ENCODE results near the gene B9D2.

DNA sequence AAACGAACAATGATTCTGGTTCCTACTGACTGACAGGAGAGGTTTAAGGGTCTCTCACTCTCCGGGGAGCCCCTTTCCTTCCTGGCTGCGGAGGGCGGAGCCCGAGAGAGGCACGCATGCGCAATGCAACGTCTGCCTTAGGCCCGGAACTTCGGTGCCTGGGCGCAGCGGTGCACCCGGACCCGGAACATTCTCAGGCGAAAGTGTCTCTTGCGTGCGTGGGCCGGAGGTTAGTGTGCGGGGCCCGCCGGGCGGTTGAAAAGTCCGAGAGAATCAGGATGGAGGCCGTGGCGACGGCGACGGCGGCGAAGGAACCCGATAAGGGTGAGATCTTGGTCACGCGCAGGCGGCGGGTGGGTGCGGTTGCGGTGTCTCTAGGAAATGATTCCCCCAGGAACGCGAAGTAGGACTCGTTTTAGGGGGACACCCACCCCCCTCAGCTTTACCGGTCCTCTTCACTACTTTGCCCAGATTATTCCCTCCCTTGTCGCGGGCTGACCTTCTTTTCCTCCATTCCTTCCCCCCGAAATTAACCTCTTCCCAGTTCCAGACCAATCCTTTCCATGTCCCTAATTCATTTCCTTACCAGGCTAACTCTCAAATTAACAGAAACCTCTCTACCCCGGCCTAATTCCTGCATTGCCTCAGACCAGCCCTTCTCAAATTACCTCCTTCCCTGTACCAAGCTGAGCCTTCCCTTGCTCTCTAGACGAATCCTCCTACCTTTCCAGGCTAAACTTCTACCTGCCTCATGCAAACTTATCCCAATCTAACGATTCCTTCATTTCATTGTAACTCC, 53.7 kb downstream of the B9D2 start, which contains the start of gene CCDC97:
- TF ChIP-seq, protein P1, sequence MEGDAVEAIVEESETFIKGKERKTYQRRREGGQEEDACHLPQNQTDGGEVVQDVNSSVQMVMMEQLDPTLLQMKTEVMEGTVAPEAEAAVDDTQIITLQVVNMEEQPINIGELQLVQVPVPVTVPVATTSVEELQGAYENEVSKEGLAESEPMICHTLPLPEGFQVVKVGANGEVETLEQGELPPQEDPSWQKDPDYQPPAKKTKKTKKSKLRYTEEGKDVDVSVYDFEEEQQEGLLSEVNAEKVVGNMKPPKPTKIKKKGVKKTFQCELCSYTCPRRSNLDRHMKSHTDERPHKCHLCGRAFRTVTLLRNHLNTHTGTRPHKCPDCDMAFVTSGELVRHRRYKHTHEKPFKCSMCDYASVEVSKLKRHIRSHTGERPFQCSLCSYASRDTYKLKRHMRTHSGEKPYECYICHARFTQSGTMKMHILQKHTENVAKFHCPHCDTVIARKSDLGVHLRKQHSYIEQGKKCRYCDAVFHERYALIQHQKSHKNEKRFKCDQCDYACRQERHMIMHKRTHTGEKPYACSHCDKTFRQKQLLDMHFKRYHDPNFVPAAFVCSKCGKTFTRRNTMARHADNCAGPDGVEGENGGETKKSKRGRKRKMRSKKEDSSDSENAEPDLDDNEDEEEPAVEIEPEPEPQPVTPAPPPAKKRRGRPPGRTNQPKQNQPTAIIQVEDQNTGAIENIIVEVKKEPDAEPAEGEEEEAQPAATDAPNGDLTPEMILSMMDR (conservative IDR thresholded peaks at IDR 0.05; ENCODE audit: low read depth, low read length): no peak
- TF ChIP-seq CHD1 (IDR thresholded peaks at IDR 0.05; ENCODE audit: low read depth, low read length) (peak; percentile 35; the same call in 1 of the 2 replicates), NFE2L2 (IDR thresholded peaks at IDR 0.05; ENCODE audit: low read depth, low read length) (no peak), MXI1 (IDR thresholded peaks at IDR 0.05; ENCODE audit: borderline replicate concordance, low read depth, low read length) (peak; percentile 83; the same call in 1 of the 2 replicates), POLR2A (IDR thresholded peaks at IDR 0.05; ENCODE audit: low read depth, low read length) (peak; percentile 82)

Data from IMR-90 (cell line).